ENCODE data around the gene ABHD16B. TPM values are rescaled to one million over a fixed set of nuclear protein-coding genes. Genes with fewer than 3 reads are reported as not detected.

The ABHD16B gene
- total and polyA plus RNA-seq, 8 donors = 0.12 to 0.53 TPM; not detected in 6

GRCh38 chr20:63858393-63859165 lies 2.7 kb upstream of the ABHD16B start:
- no peak for FAIRE-seq
- peak in 1 of 6 donors; percentile 32 for DNase-seq
- no peak for TF ChIP-seq CTCF (IDR thresholded peaks at IDR 0.05)
- intact Hi-C loops (cut with DNase I) = no loop called here
- 2 to 7% methylated on average over 12 of the region's 12 CpGs for WGBS, 2 donors
- Histone ChIP-seq H3K4me3 (no peak overlapping the region), H3K4me1 (peaks cover 0 to 9% (median 0%) of the 10 kb centered on the region in 3 donors), H3K9me3 (no peaks in the 10 kb centered on the region), H3K27me3 (peaks cover 0 to 5% (median 0%) of the 10 kb centered on the region in 4 donors), H3K36me3 (peaks cover 0 to 5% (median 0%) of the 10 kb centered on the region in 3 donors), H3K27ac (no peak overlapping the region)
- ATAC-seq = peak in 3 of 4 donors; percentile 9 to 21 (median 17)

DNA sequence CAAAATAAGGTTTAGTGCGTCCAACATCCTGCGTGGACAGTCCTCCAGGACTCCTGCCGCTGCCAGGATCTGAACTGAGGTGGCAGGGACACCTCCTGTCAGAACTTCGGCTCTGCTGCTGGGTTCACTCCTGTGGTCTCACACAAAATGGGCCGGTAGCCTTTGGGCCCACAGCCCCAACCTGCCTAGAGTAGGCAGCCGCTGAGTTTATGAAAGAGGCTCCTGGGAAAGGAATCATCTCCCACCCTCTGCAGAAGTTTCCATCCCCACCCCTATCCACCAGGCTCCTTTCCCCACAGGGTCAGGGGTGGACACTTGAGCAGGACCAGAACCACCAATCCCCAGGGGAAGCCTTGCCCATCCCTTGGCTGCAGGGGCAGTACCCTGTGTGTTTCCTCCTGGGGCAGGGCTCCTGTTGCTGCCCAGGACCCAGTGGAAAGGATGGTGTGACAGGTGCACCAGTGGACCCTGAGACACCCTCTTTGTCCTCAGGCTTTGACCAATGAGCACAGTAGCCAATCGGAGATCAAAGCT lies 2.1 kb upstream of the ABHD16B start:
- H3K27me3 ChIP-seq = peaks cover 0 to 5% (median 0%) of the 10 kb centered on the region in 4 donors
- DNase-seq (no peak), FAIRE-seq (no peak), ATAC-seq (no peak)
- peaks cover 0 to 11% (median 0%) of the 10 kb centered on the region in 3 donors for H3K4me1 ChIP-seq
- intact Hi-C loops (cut with DNase I) = no loop called here
- no peaks in the 10 kb centered on the region for H3K9me3 ChIP-seq
- H3K27ac ChIP-seq = no peak overlapping the region
- WGBS, 2 donors = 35 to 40% methylated on average over 7 of the region's 7 CpGs
- TF ChIP-seq CTCF (IDR thresholded peaks at IDR 0.05) = no peak
- no peak overlapping the region for H3K4me3 ChIP-seq
- peaks cover 0 to 5% (median 0%) of the 10 kb centered on the region in 3 donors for H3K36me3 ChIP-seq

GRCh38 chr20:63860325-63861051 lies 810 bp upstream of the ABHD16B start:
- intact Hi-C loops (cut with DNase I) = no loop called here
- H3K4me1 ChIP-seq = peaks cover 0 to 7% (median 0%) of the 10 kb centered on the region in 3 donors

More at GRCh38 chr20:63860325-63861051, 810 bp upstream of the ABHD16B start:
- Histone ChIP-seq H3K9me3 (no peaks in the 10 kb centered on the region), H3K36me3 (peaks cover 0 to 5% (median 0%) of the 10 kb centered on the region in 3 donors), H3K27ac (no peak overlapping the region), H3K4me3 (no peak overlapping the region), H3K27me3 (peaks cover 0 to 5% (median 0%) of the 10 kb centered on the region in 4 donors)
- no peak for TF ChIP-seq CTCF (IDR thresholded peaks at IDR 0.05)
- no peak for FAIRE-seq
- no peak for ATAC-seq
- whole genome bisulfite sequencing, 2 donors = 74 to 76% methylated on average over 17 of the region's 17 CpGs
- DNase-seq = peak in 1 of 6 donors; percentile 31

Measured in pancreas (tissue), 10 donors.